K562 (cell line): ENCODE data around the gene ZNF747. TPM values are rescaled to one million over a fixed set of nuclear protein-coding genes. Genes with fewer than 3 reads are reported as not detected.

ENCODE experiments used
- ATAC-seq: fragments of 200-7000 bp; cut with Tn5 transposase; 3 replicates; pipeline ENCODE4 v1.9.1; 2020; ENCODE audit warnings: moderate library complexity
- BruUV-seq: library from RNA; stranded (reverse); fragments of 400-500 nt; replicated peaks from 2 replicates; lab custom pipeline; 2021; lab: Mats Ljungman, UMichigan
- CTCF ChIA-PET: fragments of 300-600 bp; formaldehyde crosslinking; extraction: SDS; loops from one replicate; lab custom pipeline; 2021; ENCODE audit warnings: low intra/inter-chr PET ratio; lab: Yijun Ruan, JAX
- POLR2A ChIA-PET: fragments of 300-600, 350-650 bp; sonication (Branson Sonifier 250); formaldehyde crosslinking; extraction: SDS; loops from one replicate; lab custom pipeline; 2021; ENCODE audit warnings: antibody characterized with exemption, inconsistent platforms; lab: Yijun Ruan, JAX
- DNase-seq, 4 experiments: peaks; one replicate each; pipeline versions ENCODE4 v3.0.0 to v3.0.0-alpha.2; 2011 to 2018; ENCODE audit warnings: low spot score in 3 of 4, mixed read lengths in 3 of 4; ENCODE audit errors: extremely low read depth in 1 of 4
- FAIRE-seq: peaks from 2 replicates; lab custom pipeline; 2011; peaks lifted over from hg19 to GRCh38; lab: Jason Lieb, UNC
- H2AFZ ChIP-seq: 2 replicates; pipeline ENCODE4 v1.6.0; 2011; ENCODE audit warnings: low read depth, low read length, control low read depth, inconsistent platforms
- H3K27ac ChIP-seq: fragments of 200-600 bp; 3 replicates; pipeline ENCODE4 v1.8.0; 2011; ENCODE audit warnings: low read depth, mild to moderate bottlenecking, control low read depth, inconsistent platforms, low read length, moderate library complexity, mixed read lengths; ENCODE audit errors: extremely low read depth
- H3K27me3 ChIP-seq, 2 experiments: fragments of 300-600 bp in 1 of 2; 2 replicates in 1 of 2; 3 replicates in 1 of 2; pipeline versions ENCODE4 v1.6.0 to v1.8.0; 2011; ENCODE audit warnings: inconsistent platforms in 2 of 2, low read length in 2 of 2, mild to moderate bottlenecking in 1 of 2, mixed read lengths in 1 of 2, moderate library complexity in 1 of 2; ENCODE audit not compliant: control insufficient read depth in 2 of 2, insufficient read depth in 2 of 2
- H3K36me3 ChIP-seq: fragments of 300-600 bp; 3 replicates; pipeline ENCODE4 v1.8.0; 2011; ENCODE audit warnings: mild to moderate bottlenecking, low read length, inconsistent platforms; ENCODE audit not compliant: control insufficient read depth, insufficient read depth
- H3K4me1 ChIP-seq, 2 experiments: fragments of 200-600 bp in 1 of 2; replicated peaks in 1 of 2; 2 replicates in 1 of 2; 3 replicates in 1 of 2; pipeline versions ENCODE4 v1.5.1 to v1.8.0; 2011; ENCODE audit warnings: inconsistent platforms in 2 of 2, low read length in 2 of 2, mild to moderate bottlenecking in 1 of 2, mixed read lengths in 1 of 2, moderate library complexity in 1 of 2; ENCODE audit not compliant: control insufficient read depth in 2 of 2, insufficient read depth in 2 of 2
- H3K4me2 ChIP-seq: 2 replicates; pipeline ENCODE4 v1.6.1; 2011; ENCODE audit warnings: low read length, control low read depth, inconsistent platforms, mixed read lengths; ENCODE audit not compliant: insufficient read depth
- H3K4me3 ChIP-seq: fragments of 200-600 bp; sonication (generic), shearing (Covaris generic); 2 replicates; pipeline ENCODE4 v1.5.1; 2016; ENCODE audit warnings: control low read depth, inconsistent platforms
- H3K79me2 ChIP-seq: fragments of 200-600 bp; 3 replicates; pipeline ENCODE4 v1.8.0; 2011; ENCODE audit warnings: low read length, inconsistent platforms; ENCODE audit not compliant: control insufficient read depth, insufficient read depth
- H3K9ac ChIP-seq, 2 experiments: 2 replicates each; pipeline versions ENCODE4 v1.6.0 to v1.6.1; 2011; ENCODE audit warnings: low read depth in 2 of 2, low read length in 2 of 2, control low read depth in 1 of 2, inconsistent platforms in 1 of 2, mild to moderate bottlenecking in 1 of 2, mixed read lengths in 1 of 2; ENCODE audit not compliant: insufficient read depth in 1 of 2
- H3K9me1 ChIP-seq: one replicate; pipeline ENCODE4 v1.6.0; 2011; ENCODE audit warnings: inconsistent platforms, mild to moderate bottlenecking, low read length, moderate library complexity; ENCODE audit not compliant: control insufficient read depth, insufficient read depth
- H3K9me3 ChIP-seq: replicated peaks from 2 replicates; pipeline ENCODE4 v1.5.1; 2011; ENCODE audit warnings: low read depth, low read length, inconsistent platforms; ENCODE audit not compliant: control insufficient read depth, insufficient read depth
- H4K20me1 ChIP-seq: replicated peaks from 2 replicates; pipeline ENCODE4 v1.6.1; 2011; ENCODE audit warnings: low read length, inconsistent platforms, mixed read lengths; ENCODE audit not compliant: control insufficient read depth, insufficient read depth
- AFF4 ChIP-seq: sonication (generic); formaldehyde crosslinking; IDR thresholded peaks from 2 replicates; pipeline ENCODE4 v1.8.0; 2023; ENCODE audit warnings: mild to moderate bottlenecking, missing genetic modification reagents
- BRCA1 ChIP-seq, 2 experiments: fragments of 450-650 bp in 1 of 2; sonication (generic) in 1 of 2; formaldehyde crosslinking in 1 of 2; IDR thresholded peaks; 2 replicates each; pipeline versions ENCODE4 v1.5.0 to v1.6.1; 2017 to 2020; ENCODE audit warnings: mild to moderate bottlenecking in 1 of 2, missing genetic modification reagents in 1 of 2
- CTCF ChIP-seq, 3 experiments: IDR thresholded peaks in 2 of 3; conservative IDR thresholded peaks in 1 of 3; 2 replicates each; pipeline ENCODE4 v1.5.1; 2011 to 2012; ENCODE audit warnings: low read length in 3 of 3, mild to moderate bottlenecking in 3 of 3, control low read depth in 2 of 3, improper control_type of control experiment in 1 of 3, inconsistent platforms in 1 of 3, low read depth in 1 of 3, mixed read lengths in 1 of 3, moderate library complexity in 1 of 3; ENCODE audit not compliant: insufficient read depth in 2 of 3
- ZBTB8A ChIP-seq: fragments of 450-650 bp; IDR thresholded peaks from 2 replicates; pipeline ENCODE4 v1.6.1; 2018; ENCODE audit warnings: mild to moderate bottlenecking, moderate library complexity; ENCODE audit not compliant: partially characterized antibody
- ZNF224 ChIP-seq: sonication (generic); formaldehyde crosslinking; IDR thresholded peaks from 2 replicates; pipeline ENCODE4 v1.8.0; 2022; ENCODE audit warnings: mild to moderate bottlenecking, missing genetic modification reagents
- ZNF232 ChIP-seq: sonication (generic); formaldehyde crosslinking; IDR thresholded peaks from 2 replicates; pipeline ENCODE4 v1.8.0; 2022; ENCODE audit warnings: mild to moderate bottlenecking, missing genetic modification reagents
- WGBS: fragments of 100-300 bp; shearing (Covaris generic); methylation state at CpG from one replicate; pipeline ENCODE4 v1.1.6; 2016; ENCODE audit warnings: low coverage, mixed read lengths; ENCODE audit not compliant: insufficient coverage; ENCODE audit errors: missing lambda C conversion rate; 5-methylcytosine and 5-hydroxymethylcytosine counted together
- in situ Hi-C: fragments of 300-500 bp; cut with MboI; formaldehyde crosslinking; loops from 4 replicates; pipeline ENCODE4 v1.15.0; 2018; ENCODE audit warnings: inconsistent platforms, mixed read lengths
- intact Hi-C: fragments of 100-400 bp; cut with micrococcal nuclease; formaldehyde crosslinking; loops from 2 replicates; pipeline ENCODE4 v1.14.2; 2022
- polyA plus RNA-seq, 8 experiments: library from polyadenylated mRNA; depleted of rRNA in 4 of 8; stranded (reverse) in 5 of 8; unstranded in 3 of 8; fragments of >200 nt; fragmentation: Nextera tagmentation in 2 of 8; fragmentation: Illumina TruSeq in 1 of 8; extraction: Ambion mirVana in 2 of 8; extraction: Trizol in 1 of 8; gene quantifications; 2 replicates each; pipeline versions ENCODE4 v1.2.1 to v1.2.3, GENCODE V29; 2011 to 2014; ENCODE audit warnings: inconsistent platforms in 1 of 8, missing spikeins in 1 of 8
- total RNA-seq, 7 experiments: library from RNA; depleted of rRNA in 6 of 7; stranded (reverse); fragments of >200 nt in 6 of 7; fragmentation: Illumina TruSeq in 2 of 7; extraction: Trizol in 2 of 7; gene quantifications; 2 replicates each; pipeline versions ENCODE4 v1.2.1 to v1.2.3, GENCODE V29; 2011 to 2021; ENCODE audit warnings: low replicate concordance in 1 of 7
- TF ChIP-seq, protein P1 (sequence below): sonication (generic); formaldehyde crosslinking; IDR thresholded peaks from 2 replicates; pipeline ENCODE4 v1.8.0; 2022; ENCODE audit warnings: missing genetic modification reagents, mild to moderate bottlenecking, moderate library complexity, borderline replicate concordance
- TF ChIP-seq, protein P2 (sequence below), 2 experiments: IDR thresholded peaks; 2 replicates each; pipeline ENCODE4 v1.6.1; 2011; ENCODE audit warnings: borderline replicate concordance in 1 of 2, control low read depth in 1 of 2, low read depth in 1 of 2, low read length in 1 of 2, mild to moderate bottlenecking in 1 of 2, mixed read lengths in 1 of 2, moderate library complexity in 1 of 2; ENCODE audit not compliant: insufficient read depth in 1 of 2, insufficient read length in 1 of 2, poor library complexity in 1 of 2, severe bottlenecking in 1 of 2; ENCODE audit errors: extremely low read depth in 1 of 2

Gene ZNF747
- total and polyA plus RNA-seq, 9 of the 15 experiments (the other 6 are each of a cell fraction or from before 2014, with no cell fraction given): 0.14 to 3.3 (median 1.5) TPM

GRCh38 chr16:30557957-30558788 is 23.5 kb upstream of the ZNF747 start, which contains the start of gene ZNF764 (continued):
- TF ChIP-seq AFF4 (CRISPR knock-in tag) (no peak), ZNF232 (CRISPR knock-in tag) (no peak)

GRCh38 chr16:30557707-30557956 is 23.0 kb upstream of the ZNF747 start:
- H3K27ac ChIP-seq: peak overlapping the region; percentile 94
- 2% methylated on average over 14 of the region's 17 CpGs for WGBS
- ATAC-seq (no peak), FAIRE-seq (no peak), DNase-seq (peak in 2 of 4 experiments; percentile 63 to 65)
- intact Hi-C loops (no loop called here), in situ Hi-C loops (no loop called here)
- no peaks in the 10 kb centered on the region; the same call in 1 of the 2 replicates for H4K20me1 ChIP-seq
- peak overlapping the region; percentile 91 to 97 for H3K9ac ChIP-seq
- H2AFZ ChIP-seq: peak overlapping the region; percentile 73; the same call in 1 of the 2 replicates
- H3K27me3 ChIP-seq: no peaks in the 10 kb centered on the region
- peak overlapping the region; percentile 66 for H3K4me3 ChIP-seq
- CTCF ChIA-PET: no interaction called here
- H3K79me2 ChIP-seq: peaks cover 30% of the 10 kb centered on the region
- POLR2A ChIA-PET: interaction anchor here (0.6 to 4.9 kb wide), 15 partner anchors 8 to 401 kb away, joined by 3 to 31 read pairs (median 5); partner anchors contain the start of genes ZNF688, ZNF747 and ZNF785
- BruUV-seq: no TSS peak
- peak overlapping the region; percentile 83 for H3K4me2 ChIP-seq
- no peaks in the 10 kb centered on the region; the same call in 1 of the 2 replicates for H3K9me3 ChIP-seq
- peaks cover 26 to 63% of the 10 kb centered on the region in 2 experiments; a peak in 4 of 5 replicates for H3K4me1 ChIP-seq
- H3K36me3 ChIP-seq: peaks cover 28% of the 10 kb centered on the region; the same call in 2 of the 3 replicates
- no peaks in the 10 kb centered on the region for H3K9me1 ChIP-seq
- no peak for TF ChIP-seq BRCA1 (IDR thresholded peaks at IDR 0.05)
- 0 out of 2 replicates have a peak, but pooled peaks have one; percentile 2 for TF ChIP-seq BRCA1 (CRISPR knock-in tag; IDR thresholded peaks at IDR 0.05)
- TF ChIP-seq ZBTB8A: no peak
- TF ChIP-seq, protein P1, sequence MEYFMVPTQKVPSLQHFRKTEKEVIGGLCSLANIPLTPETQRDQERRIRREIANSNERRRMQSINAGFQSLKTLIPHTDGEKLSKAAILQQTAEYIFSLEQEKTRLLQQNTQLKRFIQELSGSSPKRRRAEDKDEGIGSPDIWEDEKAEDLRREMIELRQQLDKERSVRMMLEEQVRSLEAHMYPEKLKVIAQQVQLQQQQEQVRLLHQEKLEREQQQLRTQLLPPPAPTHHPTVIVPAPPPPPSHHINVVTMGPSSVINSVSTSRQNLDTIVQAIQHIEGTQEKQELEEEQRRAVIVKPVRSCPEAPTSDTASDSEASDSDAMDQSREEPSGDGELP (CRISPR knock-in tag): 0 out of 2 replicates have a peak, but pooled peaks have one; percentile 2
- no peak for TF ChIP-seq ZNF224 (CRISPR knock-in tag)
- TF ChIP-seq, protein P2, sequence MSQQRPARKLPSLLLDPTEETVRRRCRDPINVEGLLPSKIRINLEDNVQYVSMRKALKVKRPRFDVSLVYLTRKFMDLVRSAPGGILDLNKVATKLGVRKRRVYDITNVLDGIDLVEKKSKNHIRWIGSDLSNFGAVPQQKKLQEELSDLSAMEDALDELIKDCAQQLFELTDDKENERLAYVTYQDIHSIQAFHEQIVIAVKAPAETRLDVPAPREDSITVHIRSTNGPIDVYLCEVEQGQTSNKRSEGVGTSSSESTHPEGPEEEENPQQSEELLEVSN (IDR thresholded peaks at IDR 0.05; ENCODE audit: borderline replicate concordance in 1 of 2, extremely low read depth in 1 of 2, insufficient read depth in 1 of 2, insufficient read length in 1 of 2, low read depth in 1 of 2, low read length in 1 of 2, poor library complexity in 1 of 2, severe bottlenecking in 1 of 2): peak in 1 of 2 experiments; percentile 79
- TF ChIP-seq CTCF (IDR thresholded peaks at IDR 0.05 in 2 of 3, conservative IDR thresholded peaks at IDR 0.05 in 1 of 3; ENCODE audit: insufficient read depth in 2 of 3, low read depth in 1 of 3, low read length in 3 of 3): 0 out of 6 replicates have a peak, but pooled peaks of 1 of the 3 experiments have one; percentile 11
